Putamen (tissue), 1 donor: ENCODE results near the gene GRK7.
"Not testable (repeated sequence)": the region's sequence is repeated elsewhere in the genome, so short reads cannot be mapped to it uniquely, and the experiment has no call there.

Experiments used
- DNase-seq: peaks from one replicate; pipeline ENCODE4 v3.0.0-alpha.2; 2016; ENCODE audit warnings: low spot score

The GRK7 gene

DNA sequence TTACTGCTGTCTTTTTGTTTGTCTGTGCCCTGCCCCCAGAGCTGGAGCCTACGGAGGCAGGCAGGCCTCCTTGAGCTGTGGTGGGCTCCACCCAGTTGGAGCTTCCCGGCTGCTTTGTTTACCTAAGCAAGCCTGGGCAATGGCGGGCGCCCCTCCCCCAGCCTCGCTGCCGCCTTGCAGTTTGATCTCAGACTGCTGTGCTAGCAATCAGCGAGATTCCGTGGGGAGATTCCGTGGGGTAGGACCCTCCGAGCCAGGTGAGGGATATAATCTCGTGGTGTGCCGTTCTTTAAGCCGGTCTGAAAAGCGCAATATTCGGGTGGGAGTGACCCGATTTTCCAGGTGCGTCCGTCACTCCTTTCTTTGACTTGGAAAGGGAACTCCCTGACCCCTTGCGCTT is 656 bp upstream of the GRK7 start:
- DNase-seq: not testable (repeated sequence)

DNA sequence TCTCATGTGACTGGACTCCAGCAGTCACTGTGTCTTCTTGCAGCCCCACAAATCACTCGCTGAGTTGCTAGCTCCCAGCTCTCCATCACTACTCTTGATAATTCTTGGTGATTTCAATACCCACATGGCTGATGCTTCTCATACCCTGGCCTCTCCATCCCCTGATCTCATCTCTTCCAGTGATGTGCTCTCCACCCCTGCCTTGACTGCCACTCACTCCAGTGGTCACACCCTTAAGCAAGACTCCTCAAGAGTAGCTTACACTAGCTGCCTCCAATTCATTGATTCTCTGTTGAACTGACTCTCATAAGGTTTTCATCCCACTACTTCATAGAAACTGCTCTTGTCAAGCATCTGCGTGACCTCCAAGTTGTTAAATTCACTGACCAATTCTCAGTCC is 837 bp downstream of the GRK7 start:
- no peak for DNase-seq

DNA sequence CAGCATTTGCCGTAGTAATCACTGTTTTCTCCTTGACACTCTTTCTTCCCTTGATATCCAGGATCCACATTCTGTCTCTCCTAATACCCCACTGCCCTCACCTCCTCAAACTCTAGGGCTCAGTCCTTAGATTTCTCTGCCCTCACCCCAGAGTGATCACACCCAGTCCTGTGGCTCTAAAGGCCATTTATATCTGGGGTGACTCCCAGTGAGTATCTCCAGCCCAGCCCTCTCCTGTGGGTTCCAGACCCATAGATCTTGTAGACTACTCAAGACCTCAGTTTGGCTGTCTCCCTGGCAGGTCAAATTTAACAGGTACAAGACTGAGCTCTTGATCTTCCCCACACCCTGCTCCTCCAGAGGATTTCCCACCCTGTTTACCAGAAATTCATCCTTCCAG is 1.3 kb downstream of the GRK7 start:
- no peak for DNase-seq

DNA sequence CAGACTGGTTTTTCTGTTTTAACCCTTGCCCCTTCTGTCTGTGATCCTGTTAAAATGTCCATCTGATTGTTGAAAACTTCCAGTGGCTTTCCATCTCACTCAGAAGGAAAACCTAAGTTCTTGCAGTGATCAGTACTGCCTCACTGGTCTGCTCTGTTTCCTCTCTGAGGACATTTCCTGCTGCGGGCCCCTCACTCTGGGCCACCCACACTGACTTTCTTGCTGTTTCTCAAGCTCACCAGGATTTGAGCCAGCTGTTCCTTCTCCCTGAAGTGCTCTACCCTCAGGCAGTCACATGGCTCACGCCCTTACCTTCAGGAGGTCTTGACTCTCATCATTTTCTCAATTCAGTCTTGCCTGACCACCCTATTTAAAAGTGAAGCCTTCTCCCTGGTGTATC is 1.8 kb downstream of the GRK7 start:
- no peak for DNase-seq

DNA sequence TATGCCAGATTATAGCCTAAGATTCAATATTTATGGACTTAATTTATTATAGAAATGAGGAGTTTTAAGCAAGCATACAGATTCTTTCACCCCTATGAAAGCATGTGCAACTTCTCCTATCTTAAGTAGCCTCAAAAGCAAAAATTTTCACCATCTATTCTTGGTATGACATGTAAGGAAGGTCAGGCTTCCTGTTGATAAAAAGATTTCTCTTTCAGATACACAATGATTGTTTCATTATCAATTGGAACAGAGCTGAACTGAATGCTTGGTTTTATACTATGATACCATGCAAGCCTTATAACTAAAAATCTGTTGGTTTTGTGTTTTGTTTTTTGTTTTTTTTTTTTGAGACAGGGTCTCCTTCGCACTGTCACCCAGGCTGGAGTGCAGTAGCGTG is 3.9 kb downstream of the GRK7 start:
- no peak for DNase-seq

DNA sequence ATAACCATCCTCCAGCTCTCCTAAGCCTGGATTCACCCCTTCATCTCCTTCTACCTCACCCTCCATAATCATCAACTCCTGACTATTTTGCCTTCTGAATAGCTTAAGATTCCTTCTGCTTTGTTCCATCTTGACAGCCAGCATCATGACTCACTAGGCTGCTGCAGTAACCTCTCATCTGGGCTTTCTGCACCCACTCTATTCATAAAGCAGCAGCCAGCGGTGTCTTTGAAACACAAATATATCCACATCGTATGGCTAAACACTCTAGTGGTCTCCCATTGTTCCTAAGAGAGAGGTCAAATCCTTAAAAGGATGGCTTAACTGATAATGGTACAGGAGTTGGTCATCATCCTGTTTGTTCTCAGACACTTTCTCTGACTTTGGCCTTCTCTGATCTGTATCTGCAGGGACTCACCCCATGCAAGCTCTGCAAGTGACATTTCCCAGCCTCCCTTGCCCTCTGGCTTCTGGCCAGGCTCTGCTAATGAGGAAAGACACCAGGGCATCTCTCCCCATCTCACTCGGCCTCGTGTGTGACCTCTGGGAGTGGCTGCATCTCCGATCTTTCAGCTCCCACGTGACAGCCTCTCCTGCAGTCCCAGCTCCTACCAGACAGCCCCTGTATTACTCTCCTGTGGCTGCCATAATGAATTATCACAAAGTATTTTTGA is 6.2 kb downstream of the GRK7 start:
- peak; percentile 13 for DNase-seq

DNA sequence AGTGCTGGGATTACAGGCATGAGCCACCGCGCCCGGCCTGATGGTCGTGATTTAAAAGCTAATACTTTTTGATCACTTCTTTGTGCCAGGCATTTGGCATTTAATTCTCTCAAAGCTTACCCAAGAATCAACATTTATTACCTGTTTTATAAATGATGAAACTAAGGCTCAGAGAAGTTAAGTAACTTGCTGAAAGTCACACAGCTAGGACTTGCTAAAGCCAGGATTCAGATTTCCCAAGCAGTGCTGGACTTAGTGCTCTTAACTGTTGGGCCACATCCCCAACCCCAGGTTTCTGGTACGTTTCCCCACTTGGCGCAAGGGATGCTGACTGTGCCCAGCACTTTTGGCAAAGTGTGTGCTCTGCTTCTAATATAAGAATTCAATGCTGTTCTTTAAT is 10.5 kb downstream of the GRK7 start:
- DNase-seq: no peak

DNA sequence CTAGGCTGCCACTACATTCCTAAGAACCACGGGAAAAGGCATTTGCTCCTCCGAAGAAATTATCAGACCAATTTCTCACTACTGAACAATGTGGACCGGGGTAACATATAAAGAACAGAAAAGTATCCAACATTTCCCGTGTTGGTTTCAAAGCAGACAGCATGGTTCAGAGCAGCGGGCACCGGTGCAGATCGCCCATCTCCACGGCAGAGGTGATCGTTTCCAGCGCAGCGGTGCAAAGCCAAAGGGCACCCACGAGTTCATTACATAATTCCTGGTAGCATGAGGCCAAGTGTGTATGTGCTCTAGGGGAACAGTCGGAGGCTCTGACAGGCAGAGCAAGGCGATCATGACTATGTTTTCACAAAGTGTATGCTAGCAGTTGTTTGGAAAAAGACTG is 13.2 kb downstream of the GRK7 start:
- no peak for DNase-seq

DNA sequence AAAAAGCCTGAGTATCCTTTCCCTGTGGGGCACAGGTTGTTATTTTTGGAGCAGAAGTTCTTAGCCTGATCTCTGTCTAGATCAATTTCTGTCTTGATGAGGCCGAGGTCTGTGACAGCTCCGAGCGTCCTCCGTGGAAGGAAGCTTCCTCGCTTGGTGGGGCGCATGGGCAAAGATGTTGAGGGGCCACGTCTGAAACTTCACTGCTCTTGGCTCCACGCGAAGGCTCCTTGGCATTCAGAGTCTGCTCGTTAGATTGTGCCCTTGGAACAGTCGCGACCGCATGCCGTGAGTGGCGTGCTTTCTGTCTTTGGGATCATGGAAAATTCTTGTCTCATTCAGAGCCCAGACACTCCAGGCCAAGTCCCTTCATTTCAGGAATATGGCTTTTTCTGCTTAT is 13.7 kb downstream of the GRK7 start:
- no peak for DNase-seq

DNA sequence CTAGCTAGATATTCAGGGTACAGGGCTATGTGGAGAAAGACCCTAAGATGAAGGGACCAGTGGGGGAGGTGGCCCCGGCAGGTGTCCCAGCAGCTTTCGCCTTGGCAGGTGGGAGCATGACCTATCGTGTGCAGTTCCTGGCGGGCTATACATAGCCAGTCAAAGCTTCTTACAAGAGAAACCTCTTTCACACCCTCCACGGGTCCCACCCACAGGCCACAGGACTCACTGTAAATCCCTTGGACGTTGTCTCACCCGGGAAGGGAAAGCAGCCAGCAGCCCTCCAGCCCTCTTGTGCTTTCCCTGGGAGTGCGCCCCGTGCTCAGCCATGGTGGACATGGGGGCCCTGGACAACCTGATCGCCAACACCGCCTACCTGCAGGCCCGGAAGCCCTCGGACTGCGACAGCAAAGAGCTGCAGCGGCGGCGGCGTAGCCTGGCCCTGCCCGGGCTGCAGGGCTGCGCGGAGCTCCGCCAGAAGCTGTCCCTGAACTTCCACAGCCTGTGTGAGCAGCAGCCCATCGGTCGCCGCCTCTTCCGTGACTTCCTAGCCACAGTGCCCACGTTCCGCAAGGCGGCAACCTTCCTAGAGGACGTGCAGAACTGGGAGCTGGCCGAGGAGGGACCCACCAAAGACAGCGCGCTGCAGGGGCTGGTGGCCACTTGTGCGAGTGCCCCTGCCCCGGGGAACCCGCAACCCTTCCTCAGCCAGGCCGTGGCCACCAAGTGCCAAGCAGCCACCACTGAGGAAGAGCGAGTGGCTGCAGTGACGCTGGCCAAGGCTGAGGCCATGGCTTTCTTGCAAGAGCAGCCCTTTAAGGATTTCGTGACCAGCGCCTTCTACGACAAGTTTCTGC is 15.0 kb downstream of the GRK7 start:
- no peak for DNase-seq

DNA sequence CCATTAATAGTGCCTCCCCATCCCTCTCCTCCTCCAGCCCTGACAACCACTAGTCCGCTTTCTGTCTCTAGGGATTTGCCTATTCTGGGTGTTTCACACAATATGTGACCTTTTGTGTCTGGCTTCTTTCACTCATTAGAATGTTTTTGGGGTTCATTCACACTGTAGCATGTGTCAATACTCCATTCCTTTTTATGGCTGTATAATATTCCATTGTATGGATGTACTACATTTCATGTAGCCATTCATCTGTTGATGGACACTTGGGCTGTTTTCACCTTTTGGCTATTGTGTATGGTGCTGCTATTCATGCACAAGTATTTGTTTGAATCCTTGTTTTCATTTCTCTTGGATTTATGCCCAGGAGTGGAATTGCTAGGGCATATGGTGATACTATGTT is 16.5 kb downstream of the GRK7 start:
- DNase-seq: no peak

DNA sequence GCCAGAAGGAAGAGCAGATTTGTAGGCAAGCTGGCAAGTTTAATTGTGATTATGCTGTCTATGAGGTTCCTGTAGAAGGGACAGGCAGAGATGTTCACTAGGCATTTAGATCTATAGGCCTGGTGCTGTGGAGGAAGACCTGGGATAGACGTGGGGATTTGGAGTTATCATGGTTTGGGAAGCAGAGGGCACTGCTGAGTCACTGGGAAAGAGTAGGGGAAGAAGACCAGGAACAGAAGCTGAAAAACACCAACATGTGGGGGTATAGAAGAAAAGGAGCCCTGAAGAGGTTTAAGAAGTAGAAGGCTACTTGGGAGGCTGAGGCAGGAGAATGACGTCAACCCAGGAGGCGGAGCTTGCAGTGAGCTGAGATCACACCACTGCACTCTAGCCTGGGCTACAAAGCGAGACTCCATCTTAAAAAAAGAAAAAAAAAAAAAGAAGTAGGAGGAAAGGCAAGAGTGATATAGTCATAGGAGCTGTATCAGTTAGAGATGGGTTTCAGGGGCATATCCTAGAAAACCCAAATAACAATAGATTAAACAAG is 19.3 kb downstream of the GRK7 start:
- DNase-seq: no peak

DNA sequence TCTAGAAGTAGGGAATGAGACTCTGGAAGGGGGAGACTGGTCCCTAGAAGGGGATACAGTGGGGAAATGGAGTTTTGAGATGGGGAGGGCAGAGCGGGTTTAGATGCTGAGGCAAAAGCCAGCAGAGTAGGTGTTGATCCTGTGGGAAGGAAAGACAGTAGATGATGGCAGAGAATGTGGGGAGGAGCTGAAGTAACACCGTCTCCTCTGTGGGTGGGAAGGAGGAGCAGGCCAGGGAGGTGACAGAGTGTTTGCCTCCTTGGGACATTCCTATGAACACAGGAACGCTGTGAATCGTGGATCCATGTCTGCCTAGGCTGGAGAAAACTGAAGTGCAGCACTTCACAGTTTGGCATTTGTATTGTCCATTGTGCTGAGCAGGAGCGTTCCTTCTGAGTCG is 20.4 kb downstream of the GRK7 start:
- DNase-seq: no peak

DNA sequence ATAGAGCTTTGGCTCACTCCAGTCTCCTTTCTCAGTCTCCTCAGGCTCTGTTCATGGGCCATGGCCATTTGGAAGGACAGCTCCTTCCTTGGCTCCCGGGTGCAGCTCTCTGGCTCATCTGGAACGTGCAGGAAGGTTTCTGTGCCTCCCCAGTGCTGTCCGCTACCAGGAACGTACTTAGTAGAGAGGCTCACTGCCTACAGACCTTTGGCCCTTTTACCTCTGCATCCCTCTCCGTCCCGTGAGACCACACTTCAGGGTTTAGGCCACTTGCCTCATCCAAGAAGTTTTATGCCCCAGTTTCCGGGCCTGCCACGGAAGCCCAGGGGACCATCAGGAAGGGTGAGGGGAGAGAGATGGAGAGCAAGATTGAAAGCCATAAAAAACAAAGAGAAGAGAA is 20.9 kb downstream of the GRK7 start:
- no peak for DNase-seq

DNA sequence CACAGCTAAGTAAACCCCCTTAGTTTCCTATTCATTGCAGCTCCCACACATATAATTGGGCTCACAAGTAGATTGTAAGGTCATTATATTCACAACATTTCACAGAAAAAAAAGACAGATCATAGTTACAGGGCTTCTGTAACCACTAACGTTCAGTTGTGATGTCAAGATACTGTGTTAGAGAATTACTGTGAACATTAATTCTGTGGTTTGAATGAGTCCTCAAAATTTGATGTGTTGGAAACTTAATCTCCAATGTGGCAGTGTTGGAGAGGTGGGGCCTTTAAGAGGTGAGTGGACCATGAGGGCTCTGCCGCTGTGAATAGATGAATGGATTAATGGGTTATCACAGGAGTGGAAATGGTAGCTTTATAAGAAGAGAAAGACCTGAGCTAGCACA is 21.3 kb downstream of the GRK7 start:
- no peak for DNase-seq

DNA sequence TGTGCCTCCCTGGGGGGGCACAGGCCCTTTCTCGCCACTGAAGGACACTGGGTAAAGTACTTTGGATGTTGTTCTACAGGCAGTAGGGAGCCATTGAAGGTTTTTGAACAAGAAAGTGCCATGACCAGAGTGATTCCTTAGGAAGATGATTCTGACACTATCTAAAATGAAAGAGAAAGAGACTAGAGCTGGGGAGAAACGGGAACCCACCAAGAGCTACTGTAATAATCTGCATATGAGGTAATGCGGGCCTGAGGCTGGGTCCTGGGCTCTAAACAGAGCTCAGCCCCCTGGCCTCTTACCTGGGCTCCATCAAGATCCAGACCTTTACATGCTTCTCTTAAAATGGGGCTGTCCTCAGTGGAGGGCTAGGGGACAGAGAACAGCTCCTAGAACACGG is 24.9 kb downstream of the GRK7 start:
- DNase-seq: no peak

DNA sequence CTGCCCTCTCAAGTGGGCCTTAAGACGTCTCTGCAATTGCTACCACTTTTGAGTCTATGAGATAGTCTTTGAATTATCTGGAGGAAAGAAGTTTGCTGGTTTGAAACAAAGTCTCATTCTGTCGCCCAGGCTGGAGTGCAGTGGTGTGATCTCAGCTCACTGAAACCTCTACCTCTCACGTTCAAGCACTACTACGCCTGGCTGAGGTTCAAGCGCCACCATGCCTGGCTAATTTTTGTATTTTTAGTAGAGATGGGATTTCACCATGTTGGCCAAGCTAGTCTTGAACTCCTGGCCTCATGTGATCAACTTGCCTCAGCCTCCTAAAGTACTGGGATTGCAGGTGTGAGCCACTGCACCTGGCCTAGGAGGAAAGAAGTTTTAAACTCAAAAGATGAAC is 25.5 kb downstream of the GRK7 start:
- DNase-seq: not testable (repeated sequence)

DNA sequence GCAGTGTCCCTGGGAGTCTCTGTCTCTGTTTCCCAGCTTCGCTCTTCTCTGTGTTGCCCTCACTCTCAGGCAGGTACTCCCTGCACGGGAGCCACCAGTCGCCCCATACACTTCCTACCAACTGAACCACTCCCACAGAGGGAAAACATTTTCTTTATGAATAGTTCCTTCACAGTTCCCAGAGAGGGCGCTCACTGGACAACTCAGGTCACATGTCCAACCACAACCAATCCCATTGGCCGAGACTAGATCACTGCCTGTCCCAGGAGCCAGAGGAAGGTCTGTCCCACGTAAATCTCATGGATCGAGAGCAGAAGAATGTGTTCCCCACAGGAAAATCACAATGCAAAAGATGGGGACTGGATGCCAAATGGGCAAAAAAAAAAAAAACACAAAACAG is 26.1 kb downstream of the GRK7 start:
- DNase-seq: no peak

DNA sequence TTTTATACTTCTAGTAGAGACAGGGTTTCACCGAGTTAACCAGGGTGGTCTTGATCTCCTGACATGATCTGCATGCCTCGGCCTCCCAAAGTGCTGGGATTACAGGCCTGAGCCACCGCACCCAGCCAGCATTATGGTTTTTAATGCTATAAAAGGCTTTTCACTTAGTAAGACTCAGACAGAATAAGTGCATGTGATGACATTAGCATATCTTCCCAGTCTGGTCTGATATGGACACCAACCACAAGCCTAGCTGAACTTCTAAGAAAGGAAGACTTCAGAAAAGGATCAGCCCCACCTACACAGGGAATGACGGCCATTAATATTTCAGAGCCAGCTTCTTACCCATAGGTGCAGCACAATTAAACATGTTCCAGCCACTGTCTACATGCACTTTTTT is 27.0 kb downstream of the GRK7 start:
- DNase-seq: no peak

DNA sequence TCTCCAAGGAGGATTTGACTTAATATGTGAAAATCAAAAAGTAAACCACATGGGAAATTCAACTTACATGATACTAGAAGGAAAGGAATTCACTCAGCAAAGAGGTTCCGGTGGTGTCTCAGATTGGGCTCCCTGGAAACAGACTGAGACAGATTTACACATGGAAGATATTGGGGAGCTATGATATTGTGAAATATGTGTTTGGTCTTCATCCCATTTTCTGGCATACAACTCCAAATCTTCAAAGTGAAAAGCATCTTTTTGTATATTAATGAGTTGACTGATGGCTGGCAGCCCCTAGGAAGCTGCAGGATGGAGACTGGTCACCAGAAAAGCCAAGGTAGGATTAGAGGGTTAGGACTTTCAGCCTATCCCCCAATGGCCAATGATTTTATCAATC is 29.3 kb downstream of the GRK7 start:
- no peak for DNase-seq

DNA sequence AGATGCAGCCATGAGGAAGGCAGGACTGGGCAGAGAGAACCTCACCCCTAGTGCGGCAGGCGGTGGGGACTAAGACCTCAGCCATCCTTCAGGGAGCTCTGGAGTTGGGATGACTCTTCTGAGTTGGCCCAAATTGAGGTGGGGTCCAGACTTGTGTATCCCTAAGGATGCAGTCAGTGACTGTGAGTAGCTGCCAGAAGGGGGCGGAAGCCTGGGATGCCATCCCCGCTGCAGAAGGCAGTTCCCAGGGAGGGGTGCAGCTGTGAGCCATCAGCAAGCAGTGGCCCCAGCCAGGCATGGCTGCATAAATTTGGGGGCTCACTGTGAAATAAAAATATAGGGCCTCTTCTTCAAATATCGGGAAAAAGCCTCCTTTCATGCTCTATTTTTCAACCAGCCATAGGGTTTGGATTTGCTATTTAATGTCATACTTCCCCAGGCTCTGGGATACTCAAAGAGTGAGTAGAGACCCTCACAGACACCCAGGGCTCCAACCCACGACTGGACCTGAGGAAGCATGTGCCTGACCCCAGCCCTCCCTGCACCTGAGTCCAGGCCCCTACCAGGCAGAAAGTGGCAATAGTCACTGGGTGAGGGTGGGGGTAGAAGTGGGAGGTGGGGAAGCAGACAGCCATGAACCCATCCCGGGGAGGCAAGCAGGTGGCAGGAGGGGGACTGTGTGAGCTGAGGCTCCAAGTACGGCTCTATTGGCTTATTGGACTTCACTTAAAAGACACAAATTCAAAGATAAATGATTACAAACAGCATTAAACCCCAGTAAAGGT is 30.5 kb downstream of the GRK7 start:
- DNase-seq: no peak

DNA sequence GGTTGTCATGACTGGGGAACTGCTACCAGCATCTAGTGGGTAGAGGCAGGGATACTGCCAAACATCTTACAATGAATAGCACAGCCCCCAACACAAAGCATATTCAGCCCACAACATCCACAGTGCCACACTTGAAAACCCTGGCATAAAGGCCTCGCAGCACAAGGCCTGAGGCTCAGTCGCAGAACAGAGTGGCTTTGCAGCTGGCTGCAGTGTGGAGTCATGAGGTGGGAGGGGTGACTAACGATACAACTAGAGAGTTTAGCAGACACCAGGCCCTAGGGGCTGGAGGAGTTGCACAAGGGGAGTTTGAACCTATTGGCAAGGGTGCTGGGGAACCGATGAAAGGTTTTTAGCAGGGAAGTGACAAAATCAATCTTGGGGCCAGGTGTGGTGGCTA is 32.1 kb downstream of the GRK7 start:
- no peak for DNase-seq

DNA sequence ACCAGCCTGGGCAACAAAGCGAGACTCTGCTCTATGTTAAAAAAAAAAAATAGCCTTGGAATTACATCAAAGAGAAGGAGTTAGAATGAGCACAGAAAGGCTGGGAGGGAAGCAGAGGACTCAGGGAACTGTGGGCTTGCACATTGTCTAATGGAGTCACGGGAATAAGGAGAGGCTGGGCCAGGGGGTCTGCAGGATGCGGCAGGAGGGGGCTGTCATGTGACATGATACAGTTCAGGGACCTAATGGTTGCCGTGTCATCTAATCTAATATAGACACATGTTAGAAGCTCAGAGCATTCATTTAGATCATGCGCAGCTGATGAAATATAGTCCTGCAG is 32.5 kb downstream of the GRK7 start:
- DNase-seq: no peak
